HG02885 (cell line): ENCODE measurements around the gene GSC2.
"Not testable (repeated sequence)": the region's sequence is repeated elsewhere in the genome, so short reads cannot be mapped to it uniquely, and the experiment has no call there.

ENCODE experiments used
- ATAC-seq: cut with Tn5 transposase; IDR thresholded peaks from one replicate; pipeline ENCODE4 v1.9.1; 2021; ENCODE audit warnings: mild to moderate bottlenecking; ENCODE audit not compliant: unreplicated experiment, poor library complexity

Gene GSC2

GRCh38 chr22:19166421-19166820, 16.3 kb upstream of the GSC2 start:
- ATAC-seq = no peak

GRCh38 chr22:19164425-19164824, 14.3 kb upstream of the GSC2 start:
- ATAC-seq = no peak

- ATAC-seq = not testable (repeated sequence)
These were observed 8.6 kb upstream of the GSC2 start for GRCh38 chr22:19158649-19159048.

- not testable (repeated sequence) for ATAC-seq
These were observed 6.0 kb upstream of the GSC2 start for GRCh38 chr22:19156109-19156508.

- ATAC-seq = no peak
These were observed 3.1 kb upstream of the GSC2 start for GRCh38 chr22:19152942-19153883.

GRCh38 chr22:19151329-19152191, 1.5 kb upstream of the GSC2 start:
- no peak for ATAC-seq

- ATAC-seq = no peak
These were observed 613 bp upstream of the GSC2 start for GRCh38 chr22:19150482-19151328.

- ATAC-seq = no peak
These were observed 827 bp downstream of the GSC2 start for GRCh38 chr22:19149047-19149883.

- ATAC-seq = no peak
These were observed 1.6 kb downstream of the GSC2 start for GRCh38 chr22:19148417-19149046.

- no peak for ATAC-seq
These were observed 2.8 kb downstream of the GSC2 start for GRCh38 chr22:19147195-19147780.

- no peak for ATAC-seq
These were observed 3.7 kb downstream of the GSC2 start for GRCh38 chr22:19146215-19146968.

GRCh38 chr22:19143967-19144400, 6.1 kb downstream of the GSC2 start:
- ATAC-seq = no peak

- ATAC-seq = no peak
These were observed 6.9 kb downstream of the GSC2 start for GRCh38 chr22:19143212-19143611.

GRCh38 chr22:19142394-19142793, 7.7 kb downstream of the GSC2 start:
- no peak for ATAC-seq

- no peak for ATAC-seq
These were observed 10.1 kb downstream of the GSC2 start for GRCh38 chr22:19139974-19140373.

GRCh38 chr22:19139001-19139356, 11.1 kb downstream of the GSC2 start:
- no peak for ATAC-seq

- no peak for ATAC-seq
These were observed 11.7 kb downstream of the GSC2 start for GRCh38 chr22:19138217-19139000.
